Measurements from ENCODE around the gene PDE1C.

Gene PDE1C

GRCh38 chr7:32070406-32071360 is at the start of gene PDE1C:
TSS of gene PDE1C (minus strand) at chr7:32070407.
- Mint-ChIP-seq H3K9me3 (no peaks in the 10 kb centered on the region), H3K36me3 (ENCODE audit: low read depth) (no peaks in the 10 kb centered on the region), H3K27ac (no peak within 1 kb of the TSS), H3K4me1 (ENCODE audit: low read depth) (no peaks in the 10 kb centered on the region), H3K4me3 (no peak within 1 kb of the TSS), H3K27me3 (ENCODE audit: low read depth) (peaks cover 18% of the 10 kb centered on the region)

GRCh38 chr7:32119790-32120196 is 49.6 kb upstream of the PDE1C start:
- H3K4me1 Mint-ChIP-seq (ENCODE audit: low read depth): no peaks in the 10 kb centered on the region
- no peak overlapping the region for H3K4me3 Mint-ChIP-seq
- H3K27ac Mint-ChIP-seq: no peak overlapping the region
- peaks cover 29% of the 10 kb centered on the region for H3K9me3 Mint-ChIP-seq
- H3K27me3 Mint-ChIP-seq (ENCODE audit: low read depth): no peaks in the 10 kb centered on the region
- no peaks in the 10 kb centered on the region for H3K36me3 Mint-ChIP-seq (ENCODE audit: low read depth)

- Mint-ChIP-seq H3K4me3 (no peak overlapping the region), H3K9me3 (peaks cover 21% of the 10 kb centered on the region), H3K4me1 (ENCODE audit: low read depth) (no peaks in the 10 kb centered on the region)
Observed at GRCh38 chr7:32117837-32118236, 47.6 kb upstream of the PDE1C start.

GRCh38 chr7:32116436-32116835 is 46.2 kb upstream of the PDE1C start:
- Mint-ChIP-seq H3K27ac (no peak overlapping the region), H3K4me3 (no peak overlapping the region), H3K36me3 (ENCODE audit: low read depth) (no peaks in the 10 kb centered on the region), H3K27me3 (ENCODE audit: low read depth) (no peaks in the 10 kb centered on the region), H3K9me3 (peaks cover 25% of the 10 kb centered on the region), H3K4me1 (ENCODE audit: low read depth) (no peaks in the 10 kb centered on the region)

More at GRCh38 chr7:32117837-32118236, 47.6 kb upstream of the PDE1C start:
- H3K27me3 Mint-ChIP-seq (ENCODE audit: low read depth): no peaks in the 10 kb centered on the region
- H3K36me3 Mint-ChIP-seq (ENCODE audit: low read depth): no peaks in the 10 kb centered on the region
- no peak overlapping the region for H3K27ac Mint-ChIP-seq

GRCh38 chr7:32115831-32116230 is 45.6 kb upstream of the PDE1C start:
- Mint-ChIP-seq H3K27ac (no peak overlapping the region), H3K36me3 (ENCODE audit: low read depth) (no peaks in the 10 kb centered on the region), H3K9me3 (peaks cover 29% of the 10 kb centered on the region), H3K27me3 (ENCODE audit: low read depth) (no peaks in the 10 kb centered on the region), H3K4me1 (ENCODE audit: low read depth) (no peaks in the 10 kb centered on the region), H3K4me3 (no peak overlapping the region)

- H3K36me3 Mint-ChIP-seq (ENCODE audit: low read depth): no peaks in the 10 kb centered on the region
- no peaks in the 10 kb centered on the region for H3K27me3 Mint-ChIP-seq (ENCODE audit: low read depth)
- no peak overlapping the region for H3K27ac Mint-ChIP-seq
- H3K4me3 Mint-ChIP-seq: no peak overlapping the region
- no peaks in the 10 kb centered on the region for H3K4me1 Mint-ChIP-seq (ENCODE audit: low read depth)
- H3K9me3 Mint-ChIP-seq: peaks cover 38% of the 10 kb centered on the region
Observed at GRCh38 chr7:32108651-32109050, 38.4 kb upstream of the PDE1C start.

- H3K36me3 Mint-ChIP-seq (ENCODE audit: low read depth): no peaks in the 10 kb centered on the region
- H3K27ac Mint-ChIP-seq: no peak overlapping the region
- H3K9me3 Mint-ChIP-seq: peaks cover 26% of the 10 kb centered on the region
- no peaks in the 10 kb centered on the region for H3K4me1 Mint-ChIP-seq (ENCODE audit: low read depth)
- H3K4me3 Mint-ChIP-seq: no peak overlapping the region
- no peaks in the 10 kb centered on the region for H3K27me3 Mint-ChIP-seq (ENCODE audit: low read depth)
Observed at GRCh38 chr7:32104766-32105165, 34.6 kb upstream of the PDE1C start.

GRCh38 chr7:32103361-32103760 is 33.2 kb upstream of the PDE1C start:
- Mint-ChIP-seq H3K36me3 (ENCODE audit: low read depth) (no peaks in the 10 kb centered on the region), H3K27me3 (ENCODE audit: low read depth) (no peaks in the 10 kb centered on the region), H3K4me1 (ENCODE audit: low read depth) (no peaks in the 10 kb centered on the region), H3K9me3 (peaks cover 26% of the 10 kb centered on the region), H3K4me3 (no peak overlapping the region), H3K27ac (no peak overlapping the region)

GRCh38 chr7:32102432-32102873 is 32.2 kb upstream of the PDE1C start:
- no peaks in the 10 kb centered on the region for H3K27me3 Mint-ChIP-seq (ENCODE audit: low read depth)
- H3K27ac Mint-ChIP-seq: no peak overlapping the region
- no peaks in the 10 kb centered on the region for H3K4me1 Mint-ChIP-seq (ENCODE audit: low read depth)
- H3K9me3 Mint-ChIP-seq: peaks cover 24% of the 10 kb centered on the region
- no peak overlapping the region for H3K4me3 Mint-ChIP-seq
- H3K36me3 Mint-ChIP-seq (ENCODE audit: low read depth): no peaks in the 10 kb centered on the region

- no peaks in the 10 kb centered on the region for H3K4me1 Mint-ChIP-seq (ENCODE audit: low read depth)
- no peaks in the 10 kb centered on the region for H3K27me3 Mint-ChIP-seq (ENCODE audit: low read depth)
- no peak overlapping the region for H3K4me3 Mint-ChIP-seq
- H3K9me3 Mint-ChIP-seq: peaks cover 9% of the 10 kb centered on the region
- H3K36me3 Mint-ChIP-seq (ENCODE audit: low read depth): no peaks in the 10 kb centered on the region
- no peak overlapping the region for H3K27ac Mint-ChIP-seq
Observed at GRCh38 chr7:32100407-32100907, 30.2 kb upstream of the PDE1C start.

- no peak overlapping the region for H3K4me3 Mint-ChIP-seq
- no peak overlapping the region for H3K27ac Mint-ChIP-seq
- no peaks in the 10 kb centered on the region for H3K27me3 Mint-ChIP-seq (ENCODE audit: low read depth)
- no peaks in the 10 kb centered on the region for H3K4me1 Mint-ChIP-seq (ENCODE audit: low read depth)
- H3K36me3 Mint-ChIP-seq (ENCODE audit: low read depth): no peaks in the 10 kb centered on the region
- H3K9me3 Mint-ChIP-seq: no peaks in the 10 kb centered on the region
Observed at GRCh38 chr7:32094516-32094915, 24.3 kb upstream of the PDE1C start.

- Mint-ChIP-seq H3K4me1 (ENCODE audit: low read depth) (no peaks in the 10 kb centered on the region), H3K27me3 (ENCODE audit: low read depth) (no peaks in the 10 kb centered on the region), H3K27ac (no peak overlapping the region), H3K9me3 (no peaks in the 10 kb centered on the region), H3K36me3 (ENCODE audit: low read depth) (no peaks in the 10 kb centered on the region), H3K4me3 (no peak overlapping the region)
Observed at GRCh38 chr7:32093415-32094408, 23.5 kb upstream of the PDE1C start.

GRCh38 chr7:32092346-32092745 is 22.1 kb upstream of the PDE1C start:
- Mint-ChIP-seq H3K4me1 (ENCODE audit: low read depth) (no peaks in the 10 kb centered on the region), H3K27me3 (ENCODE audit: low read depth) (no peaks in the 10 kb centered on the region), H3K36me3 (ENCODE audit: low read depth) (no peaks in the 10 kb centered on the region), H3K9me3 (no peaks in the 10 kb centered on the region), H3K27ac (no peak overlapping the region), H3K4me3 (no peak overlapping the region)

GRCh38 chr7:32091608-32092210 is 21.5 kb upstream of the PDE1C start:
- Mint-ChIP-seq H3K9me3 (no peaks in the 10 kb centered on the region), H3K4me3 (no peak overlapping the region), H3K27me3 (ENCODE audit: low read depth) (no peaks in the 10 kb centered on the region), H3K27ac (no peak overlapping the region), H3K4me1 (ENCODE audit: low read depth) (no peaks in the 10 kb centered on the region), H3K36me3 (ENCODE audit: low read depth) (no peaks in the 10 kb centered on the region)
